ENCODE data around the gene FOXP3.

GRCh38 chrX:49205443-49205842, 59.1 kb downstream of the FOXP3 start:
- TF ChIP-seq CTCF (IDR thresholded peaks at IDR 0.05 in 8 of 11, conservative IDR thresholded peaks at IDR 0.05 in 3 of 11): no peak
- no peak for TF ChIP-seq POLR2AphosphoS5 (IDR thresholded peaks at IDR 0.05)
- TF ChIP-seq POLR2A (IDR thresholded peaks at IDR 0.05): no peak

All from spleen (tissue), 7 donors.